Kidney epithelial cell (primary cell): Measurements from ENCODE around the gene SNED1. TPM values are rescaled to one million over a fixed set of nuclear protein-coding genes. Genes with fewer than 3 reads are reported as not detected.

Experiments
- DNase-seq: peaks from one replicate; pipeline ENCODE4 v3.0.0-alpha.2; 2010; ENCODE audit warnings: low read depth
- H3K27me3 ChIP-seq: 2 replicates; pipeline ENCODE4 v1.6.0; 2011; ENCODE audit warnings: low read length; ENCODE audit not compliant: control insufficient read depth, insufficient read depth
- H3K36me3 ChIP-seq: 2 replicates; pipeline ENCODE4 v1.5.1; 2011; ENCODE audit warnings: low read length; ENCODE audit not compliant: control insufficient read depth, insufficient read depth
- H3K4me3 ChIP-seq: 2 replicates; pipeline ENCODE4 v1.5.1; 2011; ENCODE audit warnings: low read depth, mild to moderate bottlenecking, control low read depth, low read length
- total RNA-seq: library from RNA; depleted of rRNA; stranded (reverse); fragments of >200 nt; gene quantifications from 2 replicates; pipeline ENCODE4 v1.2.3, GENCODE V29; 2015
- TF ChIP-seq, protein P1 (sequence below): IDR thresholded peaks from 2 replicates; pipeline ENCODE4 v1.5.1; 2011; ENCODE audit warnings: mild to moderate bottlenecking, moderate library complexity, low read length, control low read depth, inconsistent platforms; ENCODE audit not compliant: insufficient read depth, poor library complexity, severe bottlenecking

The SNED1 gene
- total RNA-seq, 1 donor from 2014 or later, result 2.2 TPM

DNA sequence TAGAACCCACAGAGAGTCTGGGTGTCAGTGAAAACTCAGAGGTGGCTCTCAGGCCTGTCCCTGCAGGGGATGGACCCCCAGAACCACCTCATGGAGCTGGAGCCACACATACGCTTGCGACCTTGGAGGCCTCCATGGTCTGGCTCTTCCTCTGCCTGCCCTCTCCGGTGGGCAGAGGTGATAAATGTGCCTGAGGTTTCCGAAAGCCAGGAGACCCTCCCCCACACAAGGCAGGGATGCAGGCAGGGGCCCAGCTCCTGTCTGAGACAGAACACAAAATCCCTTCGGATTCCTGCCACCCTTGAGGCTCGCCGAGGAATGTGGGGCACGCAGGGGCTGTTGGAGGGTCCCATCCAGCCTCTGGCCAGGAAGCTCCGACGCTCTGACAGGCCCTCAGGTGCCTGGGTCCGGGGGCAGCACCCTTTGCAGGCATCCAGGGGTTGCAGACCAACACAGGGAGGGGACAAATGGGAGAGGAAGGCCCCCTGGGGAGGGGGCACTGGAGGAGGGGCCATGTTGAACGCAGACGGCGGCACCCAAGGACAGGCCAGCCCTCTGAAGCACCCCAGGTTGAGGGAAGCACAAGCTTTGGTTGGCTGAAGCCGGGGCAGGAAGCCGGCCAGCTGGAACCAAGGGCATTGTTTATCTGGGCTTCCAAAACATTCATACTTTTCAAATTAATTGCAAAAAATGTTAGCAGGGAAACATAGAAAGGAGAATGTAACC lies 4.1 kb upstream of the SNED1 start:
- no peaks in the 10 kb centered on the region for H3K27me3 ChIP-seq
- no peaks in the 10 kb centered on the region for H3K36me3 ChIP-seq
- H3K4me3 ChIP-seq, result no peak overlapping the region
- TF ChIP-seq, protein P1, sequence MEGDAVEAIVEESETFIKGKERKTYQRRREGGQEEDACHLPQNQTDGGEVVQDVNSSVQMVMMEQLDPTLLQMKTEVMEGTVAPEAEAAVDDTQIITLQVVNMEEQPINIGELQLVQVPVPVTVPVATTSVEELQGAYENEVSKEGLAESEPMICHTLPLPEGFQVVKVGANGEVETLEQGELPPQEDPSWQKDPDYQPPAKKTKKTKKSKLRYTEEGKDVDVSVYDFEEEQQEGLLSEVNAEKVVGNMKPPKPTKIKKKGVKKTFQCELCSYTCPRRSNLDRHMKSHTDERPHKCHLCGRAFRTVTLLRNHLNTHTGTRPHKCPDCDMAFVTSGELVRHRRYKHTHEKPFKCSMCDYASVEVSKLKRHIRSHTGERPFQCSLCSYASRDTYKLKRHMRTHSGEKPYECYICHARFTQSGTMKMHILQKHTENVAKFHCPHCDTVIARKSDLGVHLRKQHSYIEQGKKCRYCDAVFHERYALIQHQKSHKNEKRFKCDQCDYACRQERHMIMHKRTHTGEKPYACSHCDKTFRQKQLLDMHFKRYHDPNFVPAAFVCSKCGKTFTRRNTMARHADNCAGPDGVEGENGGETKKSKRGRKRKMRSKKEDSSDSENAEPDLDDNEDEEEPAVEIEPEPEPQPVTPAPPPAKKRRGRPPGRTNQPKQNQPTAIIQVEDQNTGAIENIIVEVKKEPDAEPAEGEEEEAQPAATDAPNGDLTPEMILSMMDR, result no peak
- DNase-seq, result no peak

DNA sequence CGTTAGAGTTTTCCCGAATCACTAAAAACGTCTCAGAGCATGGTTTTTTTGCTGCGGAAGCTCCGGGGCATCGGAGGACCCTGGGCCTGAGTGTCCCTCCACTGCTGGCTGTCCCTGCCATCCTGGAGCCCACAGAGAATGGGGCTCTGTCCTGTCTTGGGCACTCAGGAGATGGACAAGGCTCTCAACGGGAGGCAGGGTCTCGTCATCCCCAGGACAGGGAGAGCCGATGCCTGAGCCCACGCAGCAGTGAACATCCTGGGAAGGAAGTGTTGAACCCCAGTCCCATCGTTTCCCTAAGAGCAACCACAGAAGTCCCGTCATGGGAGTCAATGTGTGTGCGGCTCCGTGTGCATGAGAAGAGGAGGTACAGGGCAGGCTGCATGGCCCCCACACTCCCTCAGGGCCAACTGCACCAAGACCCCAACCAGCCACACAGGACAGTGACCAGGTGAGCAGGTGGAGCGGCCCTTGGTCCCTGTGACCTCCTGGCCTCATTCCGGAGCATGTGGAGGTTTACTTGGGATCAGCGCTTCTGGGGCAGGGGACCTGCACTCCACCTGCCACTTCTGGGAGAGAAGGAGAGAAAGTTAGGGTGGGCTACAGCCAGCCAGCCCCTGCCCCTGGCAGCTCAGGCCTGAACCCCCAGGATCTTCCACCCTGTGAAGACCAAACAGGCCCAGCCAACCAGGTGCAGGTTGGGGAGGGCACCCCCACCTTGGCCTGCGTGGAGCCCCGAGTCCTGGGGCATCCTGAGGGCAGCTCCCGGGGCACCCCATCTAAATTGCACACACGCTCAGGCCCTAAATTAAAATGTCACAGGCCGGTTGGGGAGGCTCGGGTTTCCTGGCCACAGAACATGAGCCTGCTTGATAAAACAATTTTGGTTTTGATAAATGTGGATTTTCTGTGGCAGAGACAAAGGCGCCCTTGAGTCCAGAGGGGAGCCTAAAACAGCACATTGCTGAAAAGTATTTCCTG lies 3.1 kb upstream of the SNED1 start:
- Histone ChIP-seq H3K4me3 (no peak overlapping the region), H3K36me3 (no peaks in the 10 kb centered on the region), H3K27me3 (no peaks in the 10 kb centered on the region)
- TF ChIP-seq, protein P1, result no peak
- DNase-seq, result no peak

DNA sequence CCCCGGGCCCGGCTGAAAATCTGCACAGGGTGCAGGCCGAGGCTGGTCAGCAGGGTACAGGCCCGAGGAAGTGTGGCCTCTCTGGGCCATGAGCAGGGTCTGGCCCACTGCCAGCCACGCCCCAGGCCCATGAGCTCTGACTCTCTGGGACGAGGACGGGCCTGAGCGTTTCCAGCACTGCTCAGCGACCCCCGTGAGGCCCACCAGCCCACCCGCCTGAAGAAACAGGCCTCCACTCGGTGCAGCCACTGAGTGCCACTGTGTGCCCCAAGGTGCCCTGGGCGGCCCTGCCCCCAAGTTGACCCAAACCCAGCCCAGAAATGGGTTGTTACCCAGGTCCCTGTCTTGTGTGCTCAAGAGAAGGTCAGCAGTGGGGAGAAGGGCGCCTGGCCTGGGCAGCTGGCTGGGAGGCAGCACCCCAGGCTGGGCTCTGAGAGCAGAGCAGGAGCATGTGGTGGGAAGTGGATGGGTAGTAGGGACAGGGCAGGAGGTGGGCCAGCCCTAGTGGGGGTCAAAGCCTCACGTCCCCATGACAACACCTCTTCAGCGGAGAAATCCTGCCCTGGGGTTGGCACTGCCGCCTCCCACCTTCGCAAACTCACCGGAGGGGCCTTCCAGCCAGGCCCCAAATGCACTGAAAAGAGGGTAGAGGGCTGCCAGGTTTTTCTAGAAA lies 2.1 kb upstream of the SNED1 start:
- no peak for DNase-seq

DNA sequence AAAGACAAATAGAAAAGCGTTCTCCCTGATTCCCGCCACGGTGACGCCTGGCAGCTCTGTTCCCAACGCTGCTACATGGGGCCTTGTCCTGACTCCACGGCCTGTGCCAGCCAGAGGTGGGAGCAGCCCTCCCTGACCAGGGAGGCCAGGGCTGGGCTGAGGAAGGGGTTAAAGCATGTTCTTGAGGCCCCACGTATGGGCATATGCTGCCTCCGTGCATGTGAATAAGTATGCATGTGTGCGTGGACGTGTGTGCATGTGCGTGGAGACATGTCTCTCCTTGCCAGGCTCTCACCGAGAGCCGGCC lies 1.6 kb upstream of the SNED1 start:
- H3K4me3 ChIP-seq, result no peak overlapping the region
- no peaks in the 10 kb centered on the region for H3K36me3 ChIP-seq
- no peaks in the 10 kb centered on the region for H3K27me3 ChIP-seq
- DNase-seq, result no peak
- TF ChIP-seq, protein P1, result no peak

More for the DNA sequence above, 2.1 kb upstream of the SNED1 start:
- Histone ChIP-seq H3K27me3 (no peaks in the 10 kb centered on the region), H3K4me3 (no peak overlapping the region), H3K36me3 (no peaks in the 10 kb centered on the region)
- TF ChIP-seq, protein P1, result no peak

DNA sequence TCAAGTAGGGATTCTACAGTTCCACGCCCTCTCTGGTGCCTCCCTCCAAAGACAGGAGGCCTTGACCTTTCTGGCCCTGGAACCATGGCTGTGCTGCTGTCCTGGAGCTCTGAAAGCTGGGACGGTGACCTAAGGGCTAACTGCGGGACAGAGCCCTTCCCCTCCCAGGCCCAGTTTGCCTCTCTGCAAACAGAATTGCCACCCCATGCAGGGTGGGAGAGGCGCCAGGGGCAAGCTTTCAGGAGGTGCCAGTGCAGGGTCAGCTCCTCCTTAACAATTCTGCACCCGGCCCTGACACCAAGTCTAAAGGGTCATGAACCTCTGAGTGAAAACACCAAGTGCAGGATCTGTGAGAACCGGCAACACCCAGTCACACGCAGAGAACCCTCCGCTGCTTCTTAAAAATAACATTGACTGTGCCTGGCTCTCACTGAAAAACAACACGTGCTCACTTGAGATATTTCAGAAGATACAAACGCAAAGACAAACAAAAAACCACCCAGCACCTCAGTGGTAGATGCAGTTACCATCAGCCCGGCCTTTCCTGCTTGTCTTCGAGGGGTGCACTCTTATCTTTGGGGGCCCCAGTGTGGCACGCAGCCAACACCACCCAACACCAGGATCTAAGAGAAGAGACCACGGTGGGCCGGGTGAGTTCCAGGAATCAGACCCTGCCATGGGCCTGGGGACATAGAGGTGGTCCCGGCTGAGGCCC lies 1.1 kb upstream of the SNED1 start:
- TF ChIP-seq, protein P1, result no peak
- H3K4me3 ChIP-seq, result no peak overlapping the region
- no peak for DNase-seq
- H3K27me3 ChIP-seq, result no peaks in the 10 kb centered on the region
- no peaks in the 10 kb centered on the region for H3K36me3 ChIP-seq
